Activated T-cell treated with anti-CD3 and anti-CD28 coated beads, Interleukin-2, amount 50 U/mL, for 24 hours (primary cell): ENCODE measurements around the gene KCNMB4.

Source experiments
- DNase-seq: peaks from one replicate; pipeline ENCODE4 v3.0.0-alpha.2; 2020
- H3K27ac Mint-ChIP-seq: 2 replicates; pipeline ENCODE4 v1.8.0; 2020; ENCODE audit warnings: mild to moderate bottlenecking, mixed read lengths
- H3K27me3 Mint-ChIP-seq: 2 replicates; pipeline ENCODE4 v1.8.0; 2020; ENCODE audit warnings: mixed read lengths
- H3K36me3 Mint-ChIP-seq: 2 replicates; pipeline ENCODE4 v1.8.0; 2020; ENCODE audit warnings: low read depth, mixed read lengths
- H3K4me1 Mint-ChIP-seq: 2 replicates; pipeline ENCODE4 v1.8.0; 2020; ENCODE audit warnings: low read depth, mixed read lengths
- H3K4me3 Mint-ChIP-seq: 2 replicates; pipeline ENCODE4 v1.8.0; 2020; ENCODE audit warnings: mild to moderate bottlenecking, moderate library complexity, mixed read lengths
- H3K9me3 Mint-ChIP-seq: 2 replicates; pipeline ENCODE4 v1.8.0; 2020; ENCODE audit warnings: mixed read lengths

KCNMB4 gene

DNA sequence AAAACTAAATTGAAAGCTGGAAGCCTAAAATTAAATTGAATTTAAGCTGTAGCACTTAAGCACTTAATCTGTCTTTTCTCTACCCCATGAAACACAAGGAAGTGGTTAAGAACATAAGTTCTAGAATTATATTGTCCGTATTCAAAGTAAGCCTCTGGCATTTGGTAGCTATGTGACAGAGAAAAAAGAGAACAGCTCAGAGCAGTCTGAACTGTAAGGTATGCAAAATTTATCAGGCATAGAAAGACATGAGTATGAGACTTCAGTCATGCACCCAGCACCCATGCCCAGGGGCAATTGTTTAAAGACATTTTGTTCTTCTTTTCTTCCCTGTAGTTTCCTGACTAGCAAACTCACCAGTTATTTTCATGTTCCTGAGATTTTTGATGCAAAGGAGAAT, 116.7 kb downstream of the KCNMB4 start:
- Mint-ChIP-seq H3K27me3 (peaks cover 27% of the 10 kb centered on the region), H3K9me3 (no peaks in the 10 kb centered on the region), H3K36me3 (no peaks in the 10 kb centered on the region), H3K4me3 (no peak overlapping the region), H3K4me1 (no peaks in the 10 kb centered on the region), H3K27ac (no peak overlapping the region)
- DNase-seq, result no peak
